ENCODE results near the gene PPP1R15A.

- TF ChIP-seq GATA3 (IDR thresholded peaks at IDR 0.05; ENCODE audit: low read depth, low read length) (no peak), GATA2 (IDR thresholded peaks at IDR 0.05; ENCODE audit: low read depth, low read length) (no peak)
Observed at GRCh38 chr19:48867123-48867745, 5.0 kb upstream of the PPP1R15A start.

All from SH-SY5Y (cell line).